ENCODE results near the gene AK1. TPM values are rescaled to one million over a fixed set of nuclear protein-coding genes. Genes with fewer than 3 reads are reported as not detected.

Gene AK1
- total RNA-seq, 4 donors from 2014 or later: 24.7 to 110 (median 62.4) TPM

GRCh38 chr9:127857278-127857677, 20.2 kb downstream of the AK1 start:
- DNase-seq: no peak
- Histone ChIP-seq H3K27ac (peak overlapping the region in 2 of 4 donors; percentile 3 to 10), H3K9me3 (no peaks in the 10 kb centered on the region), H3K4me3 (no peak overlapping the region), H3K4me1 (peaks cover 5 to 34% (median 18%) of the 10 kb centered on the region in 4 donors), H3K27me3 (no peaks in the 10 kb centered on the region), H3K36me3 (no peaks in the 10 kb centered on the region)
- 81% methylated on average over 4 of the region's 4 CpGs; no CpG with 5 or more reads in 1 of the 2 donors for WGBS, 2 donors (ENCODE audit: low coverage in 1 of 2)
- in situ Hi-C loops (cut with MboI; ENCODE audit: low pct_ligation_motif_present in 1 of 4, low pct_unique_long_range_greater_than_20kb in 1 of 4, low sequenced_read_pairs in 3 of 4): no loop called here
- TF ChIP-seq EP300 (IDR thresholded peaks at IDR 0.05; ENCODE audit: low read depth) (no peak), POLR2A (IDR thresholded peaks at IDR 0.05) (no peak), POLR2AphosphoS5 (IDR thresholded peaks at IDR 0.05) (no peak), CTCF (IDR thresholded peaks at IDR 0.05) (no peak)
- intact Hi-C loops (cut with DNase I; ENCODE audit: low total_unique reads): no loop called here

GRCh38 chr9:127856729-127857116, 20.8 kb downstream of the AK1 start:
- in situ Hi-C loops (cut with MboI; ENCODE audit: low pct_ligation_motif_present in 1 of 4, low pct_unique_long_range_greater_than_20kb in 1 of 4, low sequenced_read_pairs in 3 of 4) (no loop called here), intact Hi-C loops (cut with DNase I; ENCODE audit: low total_unique reads) (no loop called here)
- peaks cover 0 to 31% (median 12%) of the 10 kb centered on the region in 4 donors for H3K4me1 ChIP-seq
- no peaks in the 10 kb centered on the region for H3K27me3 ChIP-seq
- 96% methylated on average over 7 of the region's 8 CpGs; no CpG with 5 or more reads in 1 of the 2 donors for WGBS, 2 donors (ENCODE audit: low coverage in 1 of 2)
- no peak for TF ChIP-seq POLR2A (IDR thresholded peaks at IDR 0.05)
- TF ChIP-seq EP300 (IDR thresholded peaks at IDR 0.05; ENCODE audit: low read depth): no peak
- no peak for TF ChIP-seq CTCF (IDR thresholded peaks at IDR 0.05)
- no peak for TF ChIP-seq POLR2AphosphoS5 (IDR thresholded peaks at IDR 0.05)
- no peak overlapping the region for H3K4me3 ChIP-seq
- no peaks in the 10 kb centered on the region for H3K9me3 ChIP-seq
- no peaks in the 10 kb centered on the region for H3K36me3 ChIP-seq
- peak overlapping the region in 1 of 4 donors; percentile 82 for H3K27ac ChIP-seq
- no peak for DNase-seq

- Histone ChIP-seq H3K27ac (peak overlapping the region in 2 of 4 donors; percentile 82 to 83), H3K36me3 (no peaks in the 10 kb centered on the region), H3K4me3 (no peak overlapping the region), H3K9me3 (no peaks in the 10 kb centered on the region), H3K27me3 (no peaks in the 10 kb centered on the region), H3K4me1 (peaks cover 0 to 28% (median 11%) of the 10 kb centered on the region in 4 donors)
- WGBS, 2 donors (ENCODE audit: low coverage in 1 of 2): 50 to 68% methylated on average over 2 to 6 of the region's 11 CpGs
- no peak for DNase-seq
- intact Hi-C loops (cut with DNase I; ENCODE audit: low total_unique reads): no loop called here
- no peak for TF ChIP-seq EP300 (IDR thresholded peaks at IDR 0.05; ENCODE audit: low read depth)
- TF ChIP-seq POLR2A (IDR thresholded peaks at IDR 0.05): no peak
- TF ChIP-seq POLR2AphosphoS5 (IDR thresholded peaks at IDR 0.05): no peak
- no peak for TF ChIP-seq CTCF (IDR thresholded peaks at IDR 0.05)
- in situ Hi-C loops (cut with MboI; ENCODE audit: low pct_ligation_motif_present in 1 of 4, low pct_unique_long_range_greater_than_20kb in 1 of 4, low sequenced_read_pairs in 3 of 4): no loop called here
Measured at GRCh38 chr9:127856094-127856728, 21.3 kb downstream of the AK1 start.

DNA sequence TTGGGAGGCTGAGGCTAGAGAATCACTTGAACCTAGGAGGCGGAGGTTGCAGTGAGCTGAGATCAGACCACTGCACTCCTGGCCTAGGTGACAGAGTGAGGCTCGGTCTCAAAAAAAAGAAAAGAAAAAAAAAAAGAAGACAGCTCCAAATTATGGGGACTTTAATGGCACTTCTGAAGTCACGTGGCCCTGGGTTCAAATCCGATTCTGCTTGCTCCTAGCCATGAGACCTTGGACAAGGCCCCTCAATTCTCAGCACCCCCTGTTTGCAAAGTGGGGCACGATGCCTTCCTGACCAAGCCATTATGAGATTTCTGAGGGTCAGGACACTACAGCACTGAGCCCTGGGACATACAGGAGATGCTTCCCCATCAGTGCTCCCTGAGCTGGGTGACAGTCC, 22.0 kb downstream of the AK1 start:
- no peak for DNase-seq
- H3K27ac ChIP-seq: peak overlapping the region in 3 of 4 donors; percentile 78 to 83 (median 82)
- in situ Hi-C loops (cut with MboI; ENCODE audit: low pct_ligation_motif_present in 1 of 4, low pct_unique_long_range_greater_than_20kb in 1 of 4, low sequenced_read_pairs in 3 of 4): no loop called here

More for the DNA sequence above, 22.0 kb downstream of the AK1 start:
- TF ChIP-seq POLR2A (IDR thresholded peaks at IDR 0.05) (no peak), EP300 (IDR thresholded peaks at IDR 0.05; ENCODE audit: low read depth) (no peak), POLR2AphosphoS5 (IDR thresholded peaks at IDR 0.05) (no peak), CTCF (IDR thresholded peaks at IDR 0.05) (no peak)
- no peaks in the 10 kb centered on the region for H3K36me3 ChIP-seq
- H3K27me3 ChIP-seq: no peaks in the 10 kb centered on the region
- intact Hi-C loops (cut with DNase I; ENCODE audit: low total_unique reads): no loop called here
- H3K4me1 ChIP-seq: peaks cover 0 to 28% (median 11%) of the 10 kb centered on the region in 4 donors
- no peak overlapping the region for H3K4me3 ChIP-seq
- 89 to 100% methylated on average over 1 to 5 of the region's 5 CpGs for WGBS, 2 donors (ENCODE audit: low coverage in 1 of 2)
- no peaks in the 10 kb centered on the region for H3K9me3 ChIP-seq
